GM21447 (cell line): Measurements from ENCODE around the gene IFT27.
"Not testable (repeated sequence)": the region's sequence is repeated elsewhere in the genome, so short reads cannot be mapped to it uniquely, and the experiment has no call there.

Experiments used
- ATAC-seq: cut with Tn5 transposase; IDR thresholded peaks from one replicate; pipeline ENCODE4 v1.9.1; 2021; ENCODE audit not compliant: unreplicated experiment

Gene IFT27

GRCh38 chr22:36765943-36766450, 9.9 kb downstream of the IFT27 start:
- ATAC-seq = no peak

DNA sequence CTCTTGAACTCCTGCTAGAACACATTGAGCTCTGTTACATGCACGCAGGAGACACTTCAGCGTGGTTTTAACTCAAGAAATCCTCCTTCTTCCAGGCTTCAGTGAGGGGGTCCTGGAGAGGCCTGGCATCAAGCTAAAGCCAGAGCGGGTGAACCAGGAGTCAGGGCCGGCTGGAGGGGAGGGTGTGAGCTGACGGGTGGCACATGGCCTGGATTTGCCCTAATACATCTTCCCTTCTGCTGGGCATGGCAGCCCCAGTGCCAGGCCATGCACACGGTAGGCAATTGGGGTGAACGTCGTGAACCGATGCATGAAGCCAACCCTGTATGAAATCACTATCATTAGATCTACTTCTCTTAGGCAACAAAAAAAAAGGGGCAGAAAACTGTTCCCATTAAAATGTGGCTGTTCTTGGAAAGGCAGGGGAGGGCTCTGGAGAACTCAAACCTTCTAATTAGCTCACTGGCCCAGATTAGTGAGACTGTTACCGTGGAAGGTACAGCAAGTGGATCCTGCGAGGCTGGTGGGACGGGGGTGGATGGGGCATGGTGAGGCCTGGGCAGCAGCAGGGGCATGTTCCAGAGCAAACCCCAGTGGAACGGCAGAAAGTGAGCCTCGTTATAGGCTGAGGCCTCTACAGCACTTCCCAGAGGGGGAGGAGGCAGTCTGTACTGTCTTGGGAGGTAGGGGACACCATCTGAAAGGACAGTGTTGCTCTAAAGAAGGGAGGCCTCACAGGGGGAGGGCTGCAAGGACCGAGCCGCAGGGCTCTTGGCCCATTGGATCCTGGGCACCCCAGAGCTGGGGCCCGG, 10.6 kb downstream of the IFT27 start:
- ATAC-seq = no peak

- ATAC-seq = no peak
Measured at GRCh38 chr22:36764641-36765040, 11.3 kb downstream of the IFT27 start.

DNA sequence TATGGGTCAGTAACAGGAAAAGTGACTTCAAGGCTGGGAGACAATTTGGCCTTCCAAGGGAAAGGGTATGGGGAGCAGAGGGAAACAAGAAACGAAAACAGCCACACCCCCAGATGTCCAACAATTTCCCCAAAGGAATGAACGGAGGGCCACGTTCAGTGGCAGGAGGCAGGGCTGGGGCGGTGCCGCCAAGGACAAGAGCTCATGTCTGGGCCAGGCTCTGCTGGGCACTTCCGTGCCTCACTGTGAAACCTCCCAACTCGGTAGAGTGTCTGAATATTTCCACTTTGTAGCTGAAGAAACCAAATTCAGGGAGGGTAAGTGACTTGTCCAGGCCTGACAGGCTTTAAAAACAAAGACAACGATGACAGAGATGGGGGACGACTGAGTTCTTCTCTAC, 11.9 kb downstream of the IFT27 start:
- no peak for ATAC-seq

DNA sequence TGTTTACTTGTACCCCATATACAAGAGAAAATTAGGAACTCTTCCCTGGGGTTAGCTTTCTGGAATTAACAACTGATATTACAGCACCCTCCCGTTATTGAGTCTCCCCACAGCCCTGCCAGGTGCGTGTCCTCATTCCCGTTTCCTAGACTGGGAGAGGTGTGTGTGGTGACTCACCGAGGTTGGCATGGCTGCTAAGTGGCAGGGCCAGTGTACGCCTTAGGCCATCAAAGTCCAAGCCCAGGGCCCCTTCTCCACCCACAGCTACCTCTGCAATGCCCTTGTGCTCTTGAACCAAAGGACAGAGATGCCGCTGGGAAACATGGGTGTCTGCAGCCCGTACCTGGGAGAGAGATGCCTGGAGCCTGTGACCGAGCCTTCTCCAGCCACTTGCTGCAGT, 12.3 kb downstream of the IFT27 start:
- ATAC-seq = no peak

DNA sequence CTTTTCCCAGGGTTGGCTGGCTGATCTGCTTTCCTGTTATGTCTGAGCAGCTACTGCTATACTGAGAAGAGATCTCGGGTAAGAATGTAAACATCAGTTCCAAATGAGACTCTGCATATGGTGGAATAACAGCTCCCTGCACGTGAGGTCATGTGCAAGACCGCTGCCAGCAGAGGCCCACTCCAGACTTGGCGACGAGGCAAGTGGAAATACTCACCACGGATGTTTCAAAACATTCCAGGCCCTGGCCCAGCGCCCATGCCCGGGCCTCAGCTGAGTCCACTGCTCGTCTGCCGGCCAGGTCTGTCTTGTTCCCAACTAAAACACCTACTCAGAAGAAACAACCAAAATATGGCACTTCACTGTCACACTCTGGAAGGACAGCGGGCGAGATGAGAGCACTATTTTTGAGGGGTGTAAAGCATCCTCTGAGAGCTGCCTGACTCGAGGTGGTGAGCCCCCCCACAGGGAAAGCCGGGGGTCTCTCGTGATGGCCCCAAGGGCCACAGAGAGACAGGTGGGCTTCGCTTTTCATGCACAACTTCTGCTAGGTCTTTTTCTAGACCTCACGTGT, 13.1 kb downstream of the IFT27 start:
- no peak for ATAC-seq

DNA sequence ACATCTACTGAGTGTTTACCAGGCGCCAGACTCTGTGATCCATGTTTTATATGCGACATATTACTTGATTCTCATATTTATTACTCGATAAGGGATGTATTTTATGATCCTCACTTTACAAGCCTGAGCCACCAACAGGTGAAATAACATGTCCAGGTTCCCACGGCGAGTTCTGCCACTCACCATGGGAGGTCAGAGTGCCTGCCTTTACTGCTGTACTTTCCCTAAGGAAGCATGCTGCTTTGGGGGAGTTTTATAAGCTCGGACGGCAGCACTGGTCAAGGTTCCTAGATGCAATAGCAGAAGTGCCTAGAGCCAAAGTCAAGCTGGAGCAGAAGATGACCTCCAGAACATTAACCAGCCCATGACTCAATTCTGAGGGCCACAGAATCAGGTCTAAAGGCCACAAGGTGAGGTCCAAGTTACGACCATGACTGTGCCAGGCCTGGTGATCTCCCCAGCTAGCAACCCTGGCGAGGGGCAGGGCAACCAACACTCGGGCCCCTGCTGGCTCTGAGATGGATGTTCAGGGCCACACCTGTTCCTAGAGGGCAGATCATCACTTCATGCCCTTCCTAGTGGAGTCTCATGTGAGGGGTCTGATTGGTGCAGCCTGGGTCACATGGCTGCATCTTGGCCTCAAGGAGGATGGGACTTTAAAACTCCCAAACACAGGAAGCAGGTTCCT, 14.2 kb downstream of the IFT27 start:
- ATAC-seq = no peak

DNA sequence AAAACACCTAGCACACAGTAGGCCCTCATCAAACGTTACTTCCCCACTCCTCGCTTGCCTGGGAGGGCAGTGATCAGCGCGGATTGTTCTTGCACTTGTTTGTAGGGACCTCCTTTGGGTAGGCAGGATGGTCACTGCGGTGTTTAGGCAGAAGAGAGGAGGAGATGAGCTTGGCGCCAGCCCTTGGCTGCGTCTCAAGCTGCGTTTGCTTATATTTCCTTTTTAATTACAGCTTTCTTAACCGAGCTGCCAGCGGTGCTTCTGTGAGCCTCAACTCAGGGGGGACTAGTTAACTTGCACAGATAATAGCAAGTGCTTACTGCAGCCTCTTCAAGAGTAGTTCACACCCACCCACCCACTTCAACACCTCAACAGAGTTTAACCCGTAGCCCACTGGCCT, 15.1 kb downstream of the IFT27 start:
- ATAC-seq = no peak

- no peak for ATAC-seq
Measured at GRCh38 chr22:36759481-36760159, 16.3 kb downstream of the IFT27 start.

DNA sequence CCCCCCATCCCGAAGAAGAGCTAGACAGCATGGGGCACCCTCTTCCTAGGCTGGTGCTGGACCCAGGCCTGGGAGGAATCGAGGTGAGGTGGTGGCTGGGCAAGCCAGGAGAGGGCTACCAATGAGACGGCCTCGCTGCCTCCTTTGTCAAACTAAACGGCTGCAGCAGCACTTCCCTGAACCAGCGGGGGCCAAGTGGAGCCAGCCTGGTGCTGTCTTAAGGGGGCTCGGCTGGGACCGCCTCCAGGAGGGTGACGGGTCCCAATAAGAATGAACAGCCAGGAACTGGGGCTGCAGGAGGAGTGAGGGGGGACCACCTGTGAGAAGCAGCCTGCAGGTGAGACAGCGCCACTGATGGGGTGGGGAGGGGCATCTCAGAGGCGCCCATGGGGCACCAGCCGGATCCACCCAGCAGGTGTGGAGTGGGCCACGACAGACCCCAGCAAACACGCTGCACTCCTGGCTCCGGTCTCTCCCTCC, 17.1 kb downstream of the IFT27 start:
- ATAC-seq = no peak

DNA sequence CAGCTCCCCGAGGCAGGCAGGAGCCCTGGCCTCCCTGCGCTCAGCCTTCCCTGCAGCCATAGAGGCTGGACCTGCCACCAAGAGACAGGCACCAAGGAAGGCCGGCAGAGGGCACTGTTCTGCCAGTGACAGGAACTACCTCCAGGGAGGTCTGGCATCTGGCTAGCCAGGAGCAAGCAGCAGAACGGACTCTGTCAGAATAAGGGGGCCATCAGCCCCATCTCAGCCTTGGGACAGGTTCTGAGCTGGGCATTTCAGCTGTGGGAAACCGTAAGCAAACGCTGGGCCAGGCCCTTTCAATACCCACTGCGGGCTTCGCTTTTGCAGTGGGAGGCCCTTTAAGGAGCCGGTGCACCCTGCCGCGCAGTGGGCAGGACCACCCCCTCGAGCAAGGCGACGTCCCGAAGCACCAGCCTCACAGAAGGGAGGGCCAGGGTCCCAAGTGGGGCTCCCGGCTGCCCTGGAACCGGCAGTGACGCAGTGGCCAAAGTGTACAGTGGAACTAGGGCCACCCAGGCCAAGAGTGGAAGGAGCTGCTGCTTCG, 18.2 kb downstream of the IFT27 start:
- no peak for ATAC-seq

DNA sequence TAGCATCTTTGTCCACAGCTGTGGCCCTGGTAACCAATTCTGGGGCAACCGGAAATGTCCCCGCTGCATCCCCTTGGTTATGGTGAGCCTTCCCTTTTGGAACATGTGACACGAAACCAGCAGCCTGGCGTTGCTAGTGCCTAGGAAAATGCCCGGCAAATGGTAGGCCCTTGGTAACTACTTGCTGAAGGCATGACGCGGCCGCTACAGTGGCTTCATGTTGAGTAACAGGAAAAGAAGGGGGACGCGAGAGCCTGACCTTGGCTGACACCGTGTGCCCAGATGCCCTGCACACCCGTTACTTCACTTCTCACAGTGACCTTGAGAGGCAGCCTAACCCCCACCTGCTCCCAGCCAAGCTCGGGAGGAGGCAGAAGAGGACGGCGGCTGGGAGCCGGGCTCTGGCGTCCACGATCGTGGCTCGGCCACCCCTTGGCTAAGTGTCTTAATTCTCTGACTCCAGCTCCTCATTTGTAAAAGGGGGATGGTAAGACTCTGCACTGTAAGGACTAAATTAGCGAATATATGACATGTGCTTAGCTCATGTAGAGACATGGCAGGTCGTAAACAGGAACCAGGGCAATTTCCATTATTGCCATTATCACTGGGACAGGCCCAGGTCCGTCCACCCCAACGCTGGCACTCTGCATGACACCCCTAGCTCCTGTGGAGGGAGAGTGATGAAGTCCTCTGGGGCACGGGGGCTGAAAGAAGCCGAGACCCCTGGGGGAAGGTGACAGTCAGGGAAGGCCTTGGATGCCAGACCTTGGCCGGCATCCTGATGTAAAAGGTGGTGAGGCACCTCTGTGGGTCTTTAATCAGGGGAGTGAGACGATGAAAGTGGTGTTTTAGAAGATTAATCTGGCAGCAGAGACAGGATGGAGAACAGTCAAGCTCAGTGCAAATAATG, 18.9 kb downstream of the IFT27 start:
- no peak for ATAC-seq

DNA sequence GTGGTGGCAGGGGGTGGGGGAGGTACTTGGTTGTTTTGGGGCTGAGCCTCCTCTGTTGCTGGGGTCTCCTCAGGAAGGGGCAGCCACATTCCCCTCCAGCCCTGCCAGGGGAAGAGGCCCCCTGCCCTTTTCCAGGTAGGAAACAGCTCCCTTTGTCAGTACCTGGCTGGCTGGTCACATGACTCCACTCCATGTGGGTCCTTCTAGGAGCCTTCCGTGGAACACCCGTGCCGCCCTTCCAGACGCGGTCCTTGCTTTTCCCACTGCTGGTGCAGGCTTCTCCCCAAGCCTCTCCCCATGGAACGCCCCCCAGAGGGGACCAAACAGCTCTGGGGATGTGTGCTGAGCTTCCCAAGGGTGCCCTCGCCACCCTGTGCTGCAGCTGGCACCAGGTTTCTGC, 19.9 kb downstream of the IFT27 start:
- no peak for ATAC-seq

DNA sequence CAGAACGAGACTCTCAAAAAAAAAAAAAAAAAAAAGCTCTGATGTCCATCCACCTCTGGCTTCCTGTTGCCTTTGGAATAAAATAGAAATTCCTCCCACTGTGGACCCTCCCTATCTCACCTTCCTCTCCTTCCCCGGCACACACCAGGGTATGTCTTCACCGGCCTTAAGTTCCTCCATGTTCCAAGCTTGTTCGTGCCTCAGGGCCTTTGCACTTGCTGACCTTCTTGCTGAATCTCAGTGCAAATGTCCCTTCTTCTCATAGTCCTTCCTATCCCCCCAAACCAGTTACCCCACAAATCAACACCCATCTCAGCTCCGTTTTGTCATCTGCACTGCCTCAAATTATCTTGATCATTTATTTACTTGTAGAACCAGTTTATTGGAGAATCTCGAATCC, 20.6 kb downstream of the IFT27 start:
- no peak for ATAC-seq

GRCh38 chr22:36754881-36755280, 21.0 kb downstream of the IFT27 start:
- ATAC-seq = not testable (repeated sequence)

DNA sequence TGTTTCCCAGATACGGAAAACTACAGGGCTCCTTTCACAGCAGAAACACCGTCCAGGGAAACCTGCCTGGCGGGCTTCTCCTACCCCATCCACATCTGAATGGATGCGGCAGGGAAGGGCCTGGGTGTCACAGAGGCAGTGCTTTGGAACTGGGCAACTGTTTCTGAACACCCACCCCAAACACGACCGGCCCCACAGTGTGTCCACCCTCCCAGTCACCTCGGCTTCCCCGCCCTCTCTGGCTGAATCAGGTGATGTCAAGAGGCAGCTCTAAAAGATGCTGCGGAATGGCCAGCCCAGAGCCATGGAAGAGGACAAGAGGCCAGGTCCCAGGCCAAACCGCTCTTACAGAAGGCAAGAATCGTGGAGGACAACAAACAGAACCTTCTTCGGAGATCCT, 22.0 kb downstream of the IFT27 start:
- no peak for ATAC-seq

DNA sequence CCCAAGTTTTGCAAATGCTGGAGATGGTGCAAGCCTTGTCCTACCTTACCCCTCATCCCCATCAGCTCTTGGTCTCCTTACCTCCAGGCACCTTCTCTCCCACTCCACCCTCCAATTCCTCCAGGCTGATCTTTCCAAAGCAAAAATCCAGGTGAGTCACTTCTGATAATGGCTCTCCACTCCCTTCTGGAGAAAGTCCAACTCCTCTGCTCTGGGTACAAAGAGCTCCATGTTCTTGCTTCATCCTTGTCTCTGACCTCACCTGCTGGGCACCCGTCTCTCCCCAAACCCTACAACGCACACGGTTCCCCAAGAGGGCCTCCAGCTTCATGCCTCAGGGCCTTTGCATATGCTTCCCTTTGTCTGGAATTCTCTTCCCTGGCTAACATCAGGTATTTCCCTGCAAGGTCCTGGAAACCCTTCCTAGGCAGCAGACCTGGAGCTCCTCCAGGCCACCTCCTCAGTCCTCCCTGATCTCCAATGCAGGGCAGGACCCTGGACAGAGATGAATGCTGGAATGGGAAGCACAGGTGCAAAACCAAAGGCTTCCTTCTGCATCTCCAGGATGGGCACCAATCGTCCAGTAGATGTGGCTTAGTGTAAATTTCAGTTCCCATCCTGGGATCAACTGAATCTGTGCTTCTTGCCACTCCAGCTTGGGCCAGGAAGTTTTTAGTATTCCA, 22.7 kb downstream of the IFT27 start:
- ATAC-seq = no peak

DNA sequence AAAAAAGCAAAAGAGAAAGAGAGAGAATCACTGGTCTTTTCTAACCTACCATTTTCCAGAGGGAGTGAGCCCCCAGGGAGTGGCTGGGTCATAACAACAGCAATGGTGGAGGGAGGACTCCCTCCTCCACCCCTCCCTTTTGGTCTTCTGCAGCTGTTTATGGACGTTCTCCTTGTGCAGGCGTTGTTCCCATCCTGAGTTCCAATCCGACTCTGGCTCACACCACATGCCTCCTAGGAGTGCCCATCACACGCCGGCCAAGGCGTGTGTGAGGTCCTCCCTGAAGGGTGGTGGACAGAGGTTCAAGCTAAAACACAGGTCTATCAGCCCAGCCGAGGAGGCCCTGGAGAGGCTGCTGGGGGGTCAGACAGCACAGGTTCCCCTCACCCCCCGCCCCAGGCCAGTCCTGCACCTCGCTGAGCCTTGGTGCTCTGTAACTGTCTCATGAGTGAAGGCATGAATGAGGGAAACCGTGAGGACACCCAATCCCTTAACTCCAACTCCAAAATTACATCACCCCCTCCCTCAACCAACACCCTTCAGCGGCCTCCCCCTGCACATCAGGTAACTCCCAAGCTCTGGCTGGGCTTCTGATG, 29.4 kb downstream of the IFT27 start:
- no peak for ATAC-seq
